ENCODE measurements around the gene WIZ.

GRCh38 chr19:15437355-15438123 lies 12.2 kb downstream of the WIZ start:
- no peak for TF ChIP-seq ZNF843 (tag by site-specific recombination; IDR thresholded peaks at IDR 0.05)
- TF ChIP-seq CTCF (tag by site-specific recombination; IDR thresholded peaks at IDR 0.05) = peak; percentile 52
- no peak for TF ChIP-seq PRDM1 (tag by site-specific recombination; IDR thresholded peaks at IDR 0.05)
- TF ChIP-seq MEIS1 (CRISPR knock-in tag; IDR thresholded peaks at IDR 0.05; ENCODE audit: borderline replicate concordance) = no peak
- no peak for TF ChIP-seq ZNF302 (tag by site-specific recombination; IDR thresholded peaks at IDR 0.05; ENCODE audit: low read depth)
- TF ChIP-seq ZNF792 (tag by site-specific recombination; IDR thresholded peaks at IDR 0.05) = no peak
- TF ChIP-seq ZNF274 (IDR thresholded peaks at IDR 0.05; ENCODE audit: low read length) = no peak
- no peak for TF ChIP-seq ZNF274 (tag by site-specific recombination; IDR thresholded peaks at IDR 0.05; ENCODE audit: borderline replicate concordance)

Data from HEK293 (cell line).